Measurements from ENCODE around the gene MET. TPM values are rescaled to one million over a fixed set of nuclear protein-coding genes. Genes with fewer than 3 reads are reported as not detected.

Gene MET
- total RNA-seq, 1 donor from 2014 or later, result 55.4 TPM

DNA sequence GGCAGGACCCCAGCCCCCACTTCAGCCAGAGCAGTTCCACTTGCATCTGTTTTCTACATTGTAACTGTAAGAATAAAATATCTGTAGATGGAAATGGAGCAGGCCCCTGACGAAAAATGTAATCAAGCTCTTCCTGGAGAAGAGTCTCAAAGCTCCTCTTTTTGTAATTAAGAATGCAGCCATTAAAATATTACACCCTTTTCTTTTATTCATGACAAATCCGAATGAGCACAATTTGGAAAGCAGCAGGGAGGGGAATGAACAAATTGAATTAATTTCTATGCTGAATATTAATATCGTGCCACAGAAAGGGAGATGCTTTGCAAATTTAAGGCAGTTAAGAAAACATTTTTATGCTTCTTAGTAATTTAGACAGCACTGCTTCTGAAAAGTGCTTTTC lies 165.6 kb downstream of the MET start:
- Mint-ChIP-seq H3K36me3 (ENCODE audit: unreplicated experiment) (no peaks in the 10 kb centered on the region), H3K4me1 (ENCODE audit: unreplicated experiment) (no peaks in the 10 kb centered on the region), H3K9me3 (ENCODE audit: unreplicated experiment) (no peaks in the 10 kb centered on the region), H3K27me3 (ENCODE audit: unreplicated experiment) (no peaks in the 10 kb centered on the region), H3K4me3 (ENCODE audit: unreplicated experiment) (no peak overlapping the region), H3K27ac (ENCODE audit: unreplicated experiment) (no peak overlapping the region)
- TF ChIP-seq CTCF (IDR thresholded peaks at IDR 0.05), result no peak
- DNase-seq (ENCODE audit: extremely low spot score, unreplicated experiment), result no peak

GRCh38 chr7:116840256-116840655 lies 168.3 kb downstream of the MET start:
- H3K36me3 Mint-ChIP-seq (ENCODE audit: unreplicated experiment), result no peaks in the 10 kb centered on the region
- peaks cover 4% of the 10 kb centered on the region for H3K27me3 Mint-ChIP-seq (ENCODE audit: unreplicated experiment)
- H3K9me3 Mint-ChIP-seq (ENCODE audit: unreplicated experiment), result no peaks in the 10 kb centered on the region
- H3K4me1 Mint-ChIP-seq (ENCODE audit: unreplicated experiment), result no peaks in the 10 kb centered on the region
- no peak for DNase-seq (ENCODE audit: extremely low spot score, unreplicated experiment)
- TF ChIP-seq CTCF (IDR thresholded peaks at IDR 0.05), result no peak
- H3K27ac Mint-ChIP-seq (ENCODE audit: unreplicated experiment), result no peak overlapping the region
- no peak overlapping the region for H3K4me3 Mint-ChIP-seq (ENCODE audit: unreplicated experiment)

GRCh38 chr7:116842371-116842770 lies 170.4 kb downstream of the MET start:
- Mint-ChIP-seq H3K9me3 (ENCODE audit: unreplicated experiment) (no peaks in the 10 kb centered on the region), H3K4me3 (ENCODE audit: unreplicated experiment) (no peak overlapping the region), H3K27ac (ENCODE audit: unreplicated experiment) (no peak overlapping the region), H3K27me3 (ENCODE audit: unreplicated experiment) (peaks cover 4% of the 10 kb centered on the region), H3K36me3 (ENCODE audit: unreplicated experiment) (no peaks in the 10 kb centered on the region), H3K4me1 (ENCODE audit: unreplicated experiment) (no peaks in the 10 kb centered on the region)
- DNase-seq (ENCODE audit: extremely low spot score, unreplicated experiment), result no peak
- TF ChIP-seq CTCF (IDR thresholded peaks at IDR 0.05), result no peak

DNA sequence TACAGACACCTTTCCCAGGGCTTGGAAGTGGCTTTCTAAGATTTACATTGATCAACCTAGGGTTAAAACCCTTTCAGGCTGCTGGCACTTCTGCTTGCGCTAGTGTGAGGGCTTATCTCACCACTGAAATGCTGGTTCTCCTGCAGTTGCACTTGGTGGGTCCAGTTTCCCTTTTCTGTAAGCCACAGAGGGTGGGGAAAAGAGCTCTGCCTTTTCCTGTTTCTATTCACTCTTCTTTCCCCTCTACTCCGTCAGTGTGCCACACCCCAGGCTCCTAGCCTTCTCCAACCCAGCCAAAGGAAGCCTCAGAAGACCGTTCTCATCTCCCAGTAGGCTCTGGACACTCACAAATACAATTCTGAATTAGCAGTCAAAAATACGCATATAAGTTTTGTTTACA lies 171.4 kb downstream of the MET start:
- no peak overlapping the region for H3K27ac Mint-ChIP-seq (ENCODE audit: unreplicated experiment)
- TF ChIP-seq CTCF (IDR thresholded peaks at IDR 0.05), result no peak
- no peaks in the 10 kb centered on the region for H3K4me1 Mint-ChIP-seq (ENCODE audit: unreplicated experiment)
- no peaks in the 10 kb centered on the region for H3K9me3 Mint-ChIP-seq (ENCODE audit: unreplicated experiment)
- no peaks in the 10 kb centered on the region for H3K36me3 Mint-ChIP-seq (ENCODE audit: unreplicated experiment)
- H3K27me3 Mint-ChIP-seq (ENCODE audit: unreplicated experiment), result peaks cover 4% of the 10 kb centered on the region
- DNase-seq (ENCODE audit: extremely low spot score, unreplicated experiment), result no peak
- no peak overlapping the region for H3K4me3 Mint-ChIP-seq (ENCODE audit: unreplicated experiment)

Other genes starting within 250 kb of the MET start
- 81.6 and 86.8 TPM in 2 replicates for gene CAV2, start 172.5 kb upstream of the MET start, total RNA-seq
- 492 and 502 TPM in 2 replicates for gene CAV1, start 147.2 kb upstream of the MET start, total RNA-seq
- gene CAPZA2, start 190.4 kb downstream of the MET start, total RNA-seq, result 194 and 207 TPM in 2 replicates

All from osteocyte (in vitro differentiated cells).